ENCODE results near the gene TYRP1.

Gene TYRP1

GRCh38 chr9:12730927-12731326 lies 37.7 kb downstream of the TYRP1 start:
- no peak for DNase-seq (ENCODE audit: low spot score)

- DNase-seq (ENCODE audit: low spot score) = no peak
Measured at GRCh38 chr9:12732971-12733370, 39.8 kb downstream of the TYRP1 start.

GRCh38 chr9:12735665-12736064 lies 42.5 kb downstream of the TYRP1 start:
- no peak for DNase-seq (ENCODE audit: low spot score)

- DNase-seq (ENCODE audit: low spot score) = no peak
Measured at GRCh38 chr9:12737871-12738270, 44.7 kb downstream of the TYRP1 start.

- DNase-seq (ENCODE audit: low spot score) = no peak
Measured at GRCh38 chr9:12739014-12739652, 45.9 kb downstream of the TYRP1 start.

- no peak for DNase-seq (ENCODE audit: low spot score)
Measured at GRCh38 chr9:12740845-12741244, 47.7 kb downstream of the TYRP1 start.

GRCh38 chr9:12748016-12748415 lies 54.8 kb downstream of the TYRP1 start:
- DNase-seq (ENCODE audit: low spot score) = no peak

- DNase-seq (ENCODE audit: low spot score) = no peak
Measured at GRCh38 chr9:12748954-12749353, 55.8 kb downstream of the TYRP1 start.

GRCh38 chr9:12753931-12754330 lies 60.7 kb downstream of the TYRP1 start:
- no peak for DNase-seq (ENCODE audit: low spot score)

- no peak for DNase-seq (ENCODE audit: low spot score)
Measured at GRCh38 chr9:12759761-12760160, 66.6 kb downstream of the TYRP1 start.

Measured in CD4-positive, alpha-beta T cell treated with Interleukin-15 for 4 hours (primary cell).